ENCODE measurements around the gene FBXO42.
"Not testable (repeated sequence)": the region's sequence is repeated elsewhere in the genome, so short reads cannot be mapped to it uniquely, and the experiment has no call there.

FBXO42 gene

DNA sequence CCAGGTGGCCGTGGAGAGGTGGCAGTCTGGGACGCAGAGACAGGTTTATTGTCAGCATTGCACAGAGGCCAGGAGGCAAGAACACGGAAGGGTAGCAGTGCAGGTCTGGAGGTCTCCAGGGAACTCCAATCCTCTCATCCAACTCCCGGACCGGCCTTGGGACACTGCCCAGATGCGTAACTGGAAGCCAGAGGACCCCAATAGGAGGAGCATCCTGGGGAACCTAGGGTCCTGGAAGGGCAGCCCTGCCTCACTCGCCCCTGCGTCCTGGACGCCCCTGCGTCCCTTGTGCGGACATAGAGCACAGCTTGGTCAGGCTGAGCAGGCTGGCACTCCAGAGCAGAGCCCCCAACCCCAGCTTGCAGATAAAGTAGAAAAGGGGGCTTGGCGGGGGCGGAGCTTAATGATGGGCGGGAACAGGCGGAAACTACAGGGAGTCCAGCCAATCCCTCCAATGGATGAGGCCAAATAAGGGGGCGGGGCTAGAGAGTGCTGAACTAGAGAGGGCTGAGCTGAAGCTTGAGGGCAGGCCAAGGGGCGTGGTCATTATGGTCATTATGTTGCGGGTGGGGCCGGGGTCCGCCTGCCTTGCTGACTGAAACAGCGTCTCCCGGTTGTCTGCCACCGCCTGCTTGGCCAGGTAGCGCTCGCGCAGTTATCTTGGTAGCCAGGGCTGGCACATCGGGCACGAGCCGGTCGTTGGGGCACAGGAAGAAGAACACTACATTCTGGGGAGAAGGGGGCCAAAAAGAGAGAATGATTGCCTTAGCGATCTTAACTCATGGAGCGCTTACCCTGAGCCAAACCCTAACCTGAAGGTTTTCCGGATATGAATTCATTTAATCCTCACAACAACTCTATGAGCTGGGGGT, 136.2 kb downstream of the FBXO42 start:
- DNase-seq, result peak; percentile 88

DNA sequence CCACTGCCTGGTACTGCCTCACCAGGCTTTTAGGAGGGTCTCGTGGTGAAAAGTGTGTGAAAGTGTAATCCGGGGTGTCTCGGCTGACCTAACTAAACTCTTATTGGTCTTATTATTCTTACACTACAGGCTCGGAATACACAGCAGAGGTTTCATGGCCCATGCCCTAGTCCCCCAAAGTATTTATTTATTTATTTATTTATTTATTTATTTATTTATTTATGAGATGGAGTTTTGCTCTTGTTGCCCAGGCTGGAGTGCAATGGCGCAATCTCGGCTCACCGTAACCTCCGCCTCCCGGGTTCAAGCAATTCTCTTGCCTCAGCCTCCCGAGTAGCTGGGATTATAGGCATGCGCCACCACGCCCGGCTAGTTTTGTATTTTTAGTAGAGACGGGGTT, 137.0 kb downstream of the FBXO42 start:
- DNase-seq, result not testable (repeated sequence)

DNA sequence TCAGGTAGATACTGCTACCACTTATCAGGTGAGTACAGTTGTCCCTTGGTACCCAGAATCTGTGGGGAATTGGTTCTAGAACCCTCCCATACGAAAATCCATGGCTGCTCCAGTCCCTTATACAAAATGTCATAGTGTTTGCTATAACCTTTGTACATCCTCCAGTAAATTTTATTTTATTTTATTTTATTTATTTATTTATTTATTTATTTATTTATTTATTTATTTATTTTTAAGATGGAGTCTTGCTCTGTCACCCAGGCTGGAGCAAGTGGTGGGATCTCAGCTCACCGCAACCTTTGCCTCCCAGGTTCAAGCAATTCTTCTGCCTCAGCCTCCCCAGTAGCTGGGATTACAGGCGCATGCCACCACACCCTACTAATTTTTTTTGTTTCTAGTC, 138.7 kb downstream of the FBXO42 start:
- DNase-seq, result not testable (repeated sequence)

DNA sequence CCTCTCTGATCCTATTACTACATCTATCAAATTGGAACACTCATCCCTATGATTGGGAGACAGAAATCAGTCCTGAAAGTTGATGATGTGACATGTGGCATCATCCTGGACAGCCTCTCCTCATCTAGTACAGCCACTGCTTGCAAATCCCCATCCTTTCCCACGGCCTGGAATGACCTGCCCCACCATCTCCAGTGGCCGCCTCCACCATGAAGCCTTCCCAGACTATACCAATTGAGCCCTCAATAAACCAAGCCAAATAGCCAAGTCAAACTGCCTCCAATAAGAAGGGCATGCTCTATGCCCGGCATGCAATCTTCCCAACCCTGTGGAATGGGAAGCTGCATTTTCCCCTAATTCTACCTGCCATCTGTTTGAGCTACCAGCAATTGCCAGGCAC, 139.3 kb downstream of the FBXO42 start:
- no peak for DNase-seq

DNA sequence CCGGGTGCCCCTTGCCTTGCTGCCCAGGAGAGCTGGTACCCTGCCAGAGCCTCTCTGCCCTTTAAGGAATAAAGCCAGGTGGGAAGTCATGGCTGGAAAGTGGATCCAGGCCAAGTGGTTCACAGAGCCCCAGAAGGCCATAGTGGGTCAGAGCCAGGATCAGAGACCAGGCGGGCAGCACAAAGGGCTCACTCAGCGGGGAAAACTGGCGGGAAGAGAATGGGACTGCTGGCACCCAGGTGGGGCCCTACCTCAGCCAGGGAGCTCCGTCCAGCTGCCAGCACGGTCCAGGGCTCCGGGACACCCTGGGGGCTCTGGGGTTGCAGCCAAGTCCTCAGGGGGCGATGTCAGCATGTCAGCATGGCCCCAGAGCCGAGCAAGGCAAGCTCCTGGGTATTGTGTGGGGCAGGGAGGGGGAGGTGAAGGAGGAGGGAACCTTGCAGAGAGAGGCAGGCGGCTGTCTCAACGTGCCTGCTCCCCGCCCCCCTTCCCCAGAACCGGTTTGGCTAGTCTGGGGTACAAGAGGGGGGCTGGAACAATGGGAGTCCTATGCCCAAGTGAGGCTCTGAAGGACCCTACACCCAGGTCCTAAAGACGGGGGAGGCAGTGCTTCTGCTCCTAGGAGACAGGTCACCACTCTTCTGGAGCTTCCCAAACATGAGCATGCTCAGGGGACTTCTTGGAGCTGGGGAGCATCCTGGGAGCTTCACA, 139.9 kb downstream of the FBXO42 start, which contains the start of gene ARHGEF19:
ARHGEF19 (minus strand) TSS at position 402 of the 711 bp plus-strand sequence. CDS start 3,598 bp downstream, outside the sequence.
- DNase-seq, result no peak

DNA sequence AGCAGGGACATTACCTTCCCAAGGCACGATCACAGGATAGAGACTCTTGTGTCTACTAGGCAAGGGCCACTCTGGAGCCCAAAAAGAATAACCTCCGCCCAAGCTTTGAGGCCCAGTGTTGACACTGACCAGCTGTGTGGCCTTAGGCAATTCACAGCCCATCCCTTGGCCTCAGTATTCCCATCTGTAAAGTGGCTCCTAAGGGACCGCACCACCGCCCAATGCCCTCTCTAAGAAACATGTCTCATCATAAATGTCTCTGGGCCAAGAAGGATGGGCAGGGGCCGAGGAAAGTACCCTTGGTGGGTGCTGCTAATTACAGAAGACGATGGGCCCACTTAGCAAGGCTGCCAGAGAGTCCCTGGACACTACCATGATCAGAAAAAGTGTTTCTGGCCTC, 140.5 kb downstream of the FBXO42 start:
- DNase-seq, result no peak

DNA sequence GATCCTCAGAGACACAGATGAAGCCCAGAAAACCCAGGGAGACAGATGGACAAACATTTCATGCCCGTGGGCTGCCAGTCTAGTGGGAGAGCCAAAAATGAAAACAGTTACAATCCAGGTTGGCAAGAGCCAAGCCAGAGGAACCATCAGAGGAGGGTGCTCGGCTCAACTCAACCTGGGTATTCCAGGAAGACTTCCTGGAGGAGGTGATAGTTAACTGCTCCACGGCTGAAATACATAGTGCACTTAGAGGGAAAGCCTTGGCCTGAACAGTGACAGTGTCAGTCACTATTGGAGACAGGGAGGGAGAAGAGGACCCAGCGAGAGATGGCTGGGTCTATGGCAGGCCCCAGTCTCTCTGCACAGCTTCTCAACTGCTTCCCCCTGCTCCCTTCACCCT, 141.7 kb downstream of the FBXO42 start:
- no peak for DNase-seq

DNA sequence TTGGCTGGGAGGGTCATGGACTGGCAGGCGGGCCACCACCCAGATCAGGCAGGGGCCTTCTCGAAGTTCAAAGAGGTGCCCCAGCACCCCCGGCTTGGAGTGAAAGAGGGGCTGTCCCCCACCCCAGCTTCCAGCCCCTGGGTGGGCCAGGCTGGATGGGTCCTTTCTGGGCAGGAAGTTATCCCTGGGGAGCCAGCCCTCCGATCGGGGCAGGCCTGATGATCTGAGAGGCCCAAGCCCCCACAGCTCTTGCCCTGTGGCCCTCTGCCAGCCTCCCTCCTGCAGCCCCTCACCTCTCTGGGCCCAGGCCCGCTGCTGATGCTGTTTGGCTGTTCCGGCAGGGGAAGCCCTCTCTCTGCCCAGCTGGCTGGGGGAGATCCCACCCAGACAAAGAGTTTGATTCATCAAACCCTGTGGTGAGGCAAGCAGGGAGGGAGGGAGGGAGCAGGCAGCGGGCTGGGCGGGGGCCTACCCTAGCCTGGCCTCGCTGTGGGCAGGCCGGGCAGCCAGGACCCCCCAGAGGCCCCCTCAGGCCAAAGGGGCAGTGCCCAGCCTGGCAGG, 142.4 kb downstream of the FBXO42 start:
- peak; percentile 68 for DNase-seq

DNA sequence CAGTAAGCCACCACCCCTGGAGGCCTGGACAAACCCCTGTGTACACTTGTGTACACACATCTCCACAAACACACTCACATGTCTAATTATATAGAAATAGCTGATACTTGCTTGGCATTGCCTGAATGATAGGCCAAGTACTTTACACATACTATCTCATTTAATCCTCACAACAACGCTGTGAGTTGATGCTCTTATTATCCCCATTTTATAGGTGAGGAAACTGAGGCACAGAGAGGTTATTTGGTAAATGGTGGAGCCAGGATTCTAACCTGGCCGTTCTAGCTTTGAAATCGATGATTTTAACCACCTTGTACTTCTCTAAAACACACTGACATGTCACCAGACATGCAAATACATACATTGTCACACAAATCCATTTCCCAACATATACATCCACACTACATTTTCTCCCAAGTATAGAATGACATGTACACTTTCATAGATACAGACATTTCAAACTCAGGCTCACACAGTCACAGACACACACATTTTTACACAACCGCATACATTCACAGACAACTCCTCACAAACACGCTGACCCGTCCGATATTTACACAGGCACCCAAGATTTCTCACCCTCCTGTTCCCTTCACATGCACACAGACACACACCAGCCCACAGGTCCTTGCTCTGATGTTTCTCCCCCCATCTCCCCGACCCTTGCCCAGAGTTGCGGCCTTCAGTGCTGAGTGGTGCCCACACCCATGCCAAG, 143.0 kb downstream of the FBXO42 start:
- no peak for DNase-seq

DNA sequence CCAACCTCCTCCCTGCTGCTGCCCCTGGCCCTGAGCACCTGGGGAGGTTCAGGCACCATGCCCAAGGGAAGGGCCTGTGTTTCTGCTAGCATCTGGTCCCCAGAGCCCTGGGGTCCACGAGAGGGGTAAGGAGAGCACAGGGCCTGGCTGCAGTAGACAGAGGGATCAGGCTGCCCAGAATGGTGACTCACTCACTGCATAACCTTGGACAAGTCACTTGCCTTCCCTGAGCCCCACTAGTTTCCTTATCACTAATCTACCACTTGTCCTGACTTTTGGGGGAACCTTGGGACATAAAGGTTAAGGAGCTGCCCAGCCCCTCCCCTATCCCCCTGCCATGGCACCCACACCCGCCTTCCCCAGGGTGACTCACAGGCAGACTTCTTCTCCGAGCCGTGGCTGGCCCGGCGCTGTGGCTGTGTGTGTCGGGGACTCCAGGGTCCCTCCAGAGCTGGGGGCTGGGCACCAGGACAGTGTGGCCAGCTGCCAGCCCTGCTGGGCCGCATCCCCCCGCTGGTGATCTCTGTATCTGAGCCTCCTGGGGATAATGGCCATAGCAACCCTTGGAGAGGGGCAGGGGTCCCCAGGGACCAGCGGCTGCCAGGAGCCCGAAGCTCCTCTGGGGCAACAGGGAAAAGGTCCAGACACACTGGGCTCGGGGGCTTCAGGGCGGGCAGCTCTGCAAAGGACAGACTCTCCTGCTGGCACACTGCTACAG, 143.9 kb downstream of the FBXO42 start:
- no peak for DNase-seq

DNA sequence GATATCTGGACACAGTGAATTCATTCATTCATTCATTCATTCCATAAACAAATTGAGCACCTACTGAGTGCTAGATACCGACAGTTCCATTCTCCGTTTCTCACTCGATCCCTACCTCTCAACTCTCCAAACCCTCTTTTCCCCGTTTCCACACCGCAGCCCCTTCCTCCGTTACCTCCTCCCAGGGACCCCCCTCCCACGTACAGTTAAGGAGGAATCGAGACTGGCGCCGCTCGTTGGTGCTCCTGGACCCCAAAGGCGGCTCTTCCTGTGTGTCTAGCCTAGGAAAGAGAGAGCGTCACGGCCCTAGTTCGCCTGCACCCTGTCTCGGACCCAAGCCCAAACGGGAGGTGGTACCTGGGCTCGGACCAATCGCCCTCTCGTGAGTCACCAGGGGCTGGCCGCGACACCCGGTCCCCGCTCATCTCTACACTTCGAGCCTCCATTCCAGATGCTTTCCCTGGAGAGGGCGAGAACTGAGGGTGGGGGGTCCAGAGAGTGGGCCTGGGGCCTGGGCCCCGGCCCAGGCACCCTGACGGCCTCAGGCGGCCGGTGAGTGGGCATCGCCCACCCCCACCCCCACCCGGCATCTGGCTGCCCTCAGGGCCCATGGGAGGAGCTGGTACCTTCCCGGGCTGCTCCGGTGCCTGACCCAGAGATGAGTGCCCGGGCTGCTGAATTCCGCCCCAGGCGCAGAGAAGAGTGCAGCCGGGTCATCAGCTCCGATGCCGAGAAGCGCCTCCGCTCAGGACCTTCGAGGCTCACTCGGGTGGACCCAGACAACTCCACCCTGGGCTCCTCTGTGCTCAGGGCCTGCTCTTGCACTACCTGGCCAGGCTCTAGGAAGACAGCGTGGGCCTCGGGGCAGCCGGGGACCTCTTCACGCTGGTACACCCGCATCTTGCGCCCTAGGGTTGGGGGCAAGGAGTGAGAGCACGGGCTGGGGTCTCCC, 144.7 kb downstream of the FBXO42 start:
- no peak for DNase-seq

DNA sequence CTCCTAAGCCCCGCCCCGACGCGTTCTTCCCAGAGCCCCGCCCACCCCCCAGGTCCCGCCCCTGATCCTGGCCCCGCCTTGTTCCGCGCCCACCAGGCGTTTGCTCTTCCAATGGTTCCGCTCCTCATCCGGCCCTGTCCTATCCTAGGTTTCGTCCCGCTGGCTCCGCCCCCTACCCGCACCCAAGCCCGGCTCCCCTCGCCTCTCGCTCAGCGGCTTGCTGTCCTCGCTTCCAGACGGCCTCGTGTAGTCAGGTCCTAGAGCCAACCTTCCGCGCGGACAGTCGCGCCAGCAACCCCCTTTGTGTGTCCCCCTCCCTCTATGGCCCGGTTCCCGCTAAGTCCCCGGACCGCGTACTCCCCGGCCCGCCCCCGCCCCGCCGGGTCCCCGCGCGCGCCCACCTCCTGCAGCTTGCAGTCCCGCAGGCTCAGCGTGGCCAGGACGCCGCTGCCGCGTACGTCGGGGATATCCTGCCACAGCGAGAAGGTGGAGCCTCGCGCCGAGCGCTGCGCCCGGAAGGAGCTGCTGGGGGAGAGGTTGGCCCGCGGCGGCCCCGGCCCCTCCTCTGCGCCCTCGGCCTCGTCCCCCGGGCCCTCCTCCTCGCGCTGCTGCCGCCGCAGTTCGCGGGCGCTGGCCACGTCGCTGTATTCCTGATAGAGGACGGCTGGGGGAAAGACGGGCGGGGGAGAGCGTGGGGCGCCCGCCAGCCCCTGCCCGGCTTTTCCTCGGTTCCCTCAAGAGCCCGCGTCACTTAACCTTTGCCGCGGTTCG, 145.5 kb downstream of the FBXO42 start:
- peak; percentile 96 for DNase-seq

DNA sequence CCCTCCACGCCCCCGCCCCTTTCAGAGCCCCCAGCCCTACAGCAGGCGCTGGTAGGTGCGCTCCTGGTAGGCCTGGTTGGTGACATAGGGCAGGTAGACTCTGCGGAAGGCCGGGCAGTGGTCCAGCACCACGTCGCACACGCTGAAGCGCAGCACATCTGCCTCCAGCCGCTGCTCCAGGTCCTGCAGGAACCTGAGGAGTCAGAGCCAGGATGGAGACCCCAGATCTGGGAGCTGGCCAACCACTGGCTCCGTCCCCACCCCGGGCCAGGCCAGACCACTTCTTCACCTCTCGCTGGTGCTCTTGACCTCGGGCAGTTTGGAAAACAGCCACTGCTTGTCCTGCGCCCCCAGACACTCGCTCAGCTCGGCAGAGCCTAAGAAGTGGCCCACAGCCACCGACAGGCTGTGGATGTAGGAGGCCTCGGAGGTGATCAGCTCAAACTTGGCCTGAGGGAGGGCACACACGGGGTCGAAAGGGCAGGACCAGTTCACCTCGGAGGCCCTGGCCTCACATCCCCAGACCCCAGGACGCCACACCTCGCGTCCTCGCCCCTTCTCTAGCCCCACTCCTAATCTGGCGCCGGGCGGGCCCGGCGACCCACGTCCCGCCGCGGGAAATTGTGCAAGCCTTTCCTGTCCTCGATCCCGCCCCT, 146.3 kb downstream of the FBXO42 start:
- DNase-seq, result no peak

DNA sequence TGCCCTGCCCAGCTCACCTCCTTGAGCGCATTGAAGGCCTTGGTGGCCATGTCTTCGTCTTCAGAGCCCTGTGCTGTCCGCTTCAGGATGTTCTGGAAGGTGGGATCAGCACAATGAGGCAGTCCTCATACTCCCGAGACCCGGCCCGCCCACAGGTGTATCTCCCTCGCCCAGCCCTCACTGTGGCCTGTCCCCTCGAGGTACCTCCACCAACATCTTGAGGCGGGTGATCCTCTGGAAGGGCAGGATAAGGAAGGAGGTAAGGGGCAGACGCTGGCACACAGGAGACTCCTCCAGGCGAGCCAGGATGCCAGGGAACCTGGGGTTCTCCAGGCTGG, 147.0 kb downstream of the FBXO42 start:
- no peak for DNase-seq

DNA sequence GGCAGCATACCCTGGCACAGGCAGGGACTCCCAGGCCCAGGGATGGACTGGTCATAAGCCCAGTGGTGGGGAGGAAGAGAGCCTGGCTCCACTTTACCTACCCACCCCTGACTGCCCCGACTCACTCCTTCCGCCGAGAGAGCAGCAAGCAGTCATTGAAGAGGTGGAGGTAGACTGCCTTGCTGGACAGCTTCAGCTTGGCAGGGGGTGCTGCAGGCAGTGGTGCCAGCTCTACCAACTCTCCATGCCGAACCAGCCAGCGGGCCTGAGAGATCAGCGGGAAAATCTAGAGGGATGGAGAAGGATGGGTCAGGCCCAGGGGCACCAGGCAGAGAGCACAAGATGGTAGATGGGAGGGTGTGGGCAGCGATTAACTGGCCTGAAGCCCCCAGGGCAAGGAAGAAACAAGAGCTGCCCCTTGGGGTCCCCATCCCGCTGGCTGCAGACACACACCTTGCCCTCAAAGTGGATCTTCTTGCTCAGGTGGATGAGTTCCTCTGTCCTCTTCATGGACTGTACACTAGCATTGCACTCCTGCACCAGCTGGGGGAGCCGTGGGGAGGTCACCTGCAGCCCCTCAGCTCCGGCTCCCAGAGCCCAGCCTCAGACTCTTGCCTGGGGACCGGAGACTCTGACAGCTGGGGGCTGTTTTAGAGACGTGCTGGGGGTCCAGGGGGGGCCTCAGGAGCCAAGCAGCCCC, 147.5 kb downstream of the FBXO42 start:
- no peak for DNase-seq

DNA sequence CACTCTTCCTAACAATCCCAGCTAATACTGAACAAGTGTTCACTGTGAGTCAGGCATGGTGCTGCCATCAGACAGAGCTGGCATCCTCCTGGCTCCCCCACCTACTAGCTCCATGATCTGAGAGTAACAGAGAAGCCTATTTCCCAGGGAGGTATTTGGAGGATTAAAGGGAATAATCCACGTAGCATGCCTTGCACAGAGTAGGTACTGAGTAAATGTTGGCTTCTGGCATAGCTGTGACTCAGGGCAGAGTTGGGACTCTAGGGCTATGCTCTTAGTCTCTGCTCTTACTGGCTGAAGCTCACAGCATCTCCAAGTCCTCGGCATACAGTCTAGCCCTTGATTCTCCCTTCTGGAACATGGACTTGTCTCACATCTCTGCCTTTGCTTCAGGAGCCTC, 148.1 kb downstream of the FBXO42 start:
- DNase-seq, result no peak

DNA sequence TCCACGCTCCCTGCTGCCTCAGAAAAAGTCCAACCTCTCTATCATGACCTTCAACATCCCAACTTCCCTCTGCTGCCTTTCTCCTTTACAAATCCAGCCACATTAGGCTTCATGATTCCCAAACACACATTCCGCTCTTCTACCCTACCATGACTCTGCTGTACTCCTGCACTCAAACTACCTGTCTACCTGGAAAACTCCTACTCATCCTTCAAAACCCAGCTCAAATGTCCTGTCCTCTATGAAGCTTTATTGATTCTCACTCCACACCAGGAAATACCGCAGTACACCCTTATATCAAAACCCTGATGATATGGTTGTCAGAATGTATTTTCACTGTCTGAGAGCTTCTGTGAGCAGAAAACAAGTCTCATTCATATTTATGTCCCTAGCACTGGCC, 148.7 kb downstream of the FBXO42 start:
- DNase-seq, result no peak

DNA sequence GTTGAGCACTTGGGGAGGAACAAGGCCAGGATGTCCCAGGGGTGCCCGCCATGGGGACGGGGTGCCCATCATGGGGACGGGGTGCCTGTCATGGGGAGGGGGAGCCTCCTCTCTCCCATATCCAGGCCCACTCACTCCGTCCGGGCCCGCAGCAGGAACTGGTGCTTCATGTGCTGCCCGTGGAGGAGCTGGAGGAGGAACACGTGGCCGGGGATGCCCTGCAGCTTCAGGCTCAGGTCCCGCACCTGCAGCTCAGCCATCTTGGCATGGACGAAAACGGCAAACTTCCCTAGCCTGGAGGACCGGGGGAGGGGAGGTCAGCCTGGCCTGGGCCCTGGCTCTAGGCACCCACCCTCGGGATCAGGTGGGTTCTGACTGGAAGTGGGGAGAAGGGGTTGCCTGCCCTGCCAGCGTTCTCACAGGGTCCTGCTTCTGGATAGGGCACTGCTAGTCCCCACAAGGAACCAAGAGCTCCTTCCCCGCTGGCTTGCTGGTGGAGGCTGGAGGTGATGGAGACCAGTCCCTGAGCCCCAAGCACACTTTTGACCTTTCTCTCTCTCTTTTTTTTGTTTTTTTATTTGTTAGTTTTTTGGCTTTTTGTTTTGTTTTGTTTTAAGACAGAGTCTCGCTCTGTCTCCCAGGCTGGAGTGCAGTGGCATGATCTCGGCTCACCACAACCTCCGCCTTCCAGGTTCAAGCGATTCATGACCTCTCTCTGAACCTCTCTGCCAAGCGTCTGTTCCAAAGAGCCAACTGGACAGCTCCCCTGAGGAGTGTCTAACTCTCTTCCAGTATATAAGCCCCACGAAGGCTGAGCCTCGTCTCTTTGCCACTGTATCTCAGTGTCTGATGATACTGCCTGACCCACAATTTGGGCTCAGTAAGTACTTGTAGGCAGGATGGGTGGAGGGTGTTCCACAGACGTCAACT, 149.7 kb downstream of the FBXO42 start:
- DNase-seq, result no peak
